WTC11 (cell line): ENCODE measurements around the gene CCDC127. TPM values are rescaled to one million over a fixed set of nuclear protein-coding genes. Genes with fewer than 3 reads are reported as not detected.
"Not testable (repeated sequence)": the region's sequence is repeated elsewhere in the genome, so short reads cannot be mapped to it uniquely, and the experiment has no call there.

Experiments
- ATAC-seq: fragments of 200-7000 bp; cut with Tn5 transposase; 2 replicates; pipeline ENCODE4 v1.10.0; 2021; ENCODE audit warnings: mild to moderate bottlenecking, moderate library complexity
- CTCF ChIA-PET: fragments of 300-600 bp; sonication (Branson Sonifier 250); formaldehyde crosslinking; loops from one replicate; lab custom pipeline; 2021; ENCODE audit warnings: antibody characterized with exemption; lab: Charles Lee
- POLR2A ChIA-PET: fragments of 350-600 bp; sonication (Branson Sonifier 250); formaldehyde crosslinking; loops from one replicate; lab custom pipeline; 2021; ENCODE audit warnings: antibody characterized with exemption; lab: Charles Lee
- DNase-seq: peaks from one replicate; pipeline ENCODE4 v3.0.0; 2021; ENCODE audit warnings: low spot score
- H3K27ac Mint-ChIP-seq: 2 replicates; pipeline ENCODE4 v1.8.0; 2021; ENCODE audit warnings: mixed read lengths
- H3K27me3 Mint-ChIP-seq: 2 replicates; pipeline ENCODE4 v1.8.0; 2021; ENCODE audit warnings: low read depth, mild to moderate bottlenecking, moderate library complexity, mixed read lengths
- H3K36me3 Mint-ChIP-seq: 2 replicates; pipeline ENCODE4 v1.8.0; 2021; ENCODE audit warnings: mixed read lengths
- H3K4me1 Mint-ChIP-seq: 2 replicates; pipeline ENCODE4 v1.8.0; 2022; ENCODE audit warnings: mixed read lengths
- H3K4me3 Mint-ChIP-seq: 2 replicates; pipeline ENCODE4 v1.8.0; 2021; ENCODE audit warnings: mild to moderate bottlenecking, moderate library complexity, mixed read lengths
- H3K9me3 Mint-ChIP-seq: 2 replicates; pipeline ENCODE4 v1.8.0; 2021; ENCODE audit warnings: mixed read lengths
- CREM ChIP-seq: sonication (generic); formaldehyde crosslinking; IDR thresholded peaks from 2 replicates; pipeline ENCODE4 v1.8.1; 2022; ENCODE audit warnings: mild to moderate bottlenecking, missing genetic modification reagents, moderate library complexity
- NFYB ChIP-seq: sonication (generic); formaldehyde crosslinking; conservative IDR thresholded peaks from 2 replicates; pipeline ENCODE4 v1.8.0; 2022; ENCODE audit warnings: low read depth, missing genetic modification reagents
- SP1 ChIP-seq: sonication (generic); formaldehyde crosslinking; conservative IDR thresholded peaks from 2 replicates; pipeline ENCODE4 v1.8.1; 2022; ENCODE audit warnings: missing genetic modification reagents
- ZNF671 ChIP-seq: fragments of 250-450 bp; sonication (Bioruptor Pico); IDR thresholded peaks from 2 replicates; pipeline ENCODE4 v1.8.0; 2021; ENCODE audit warnings: mild to moderate bottlenecking
- total RNA-seq: library from RNA; stranded (reverse); gene quantifications from 3 replicates; pipeline ENCODE4 v1.2.3, GENCODE V29; 2021
- TF ChIP-seq, protein P1 (sequence below): sonication (generic); formaldehyde crosslinking; IDR thresholded peaks from 2 replicates; pipeline ENCODE4 v1.8.1; 2022; ENCODE audit warnings: low read depth, missing genetic modification reagents, borderline replicate concordance
- TF ChIP-seq, protein P2 (sequence below): sonication (generic); formaldehyde crosslinking; IDR thresholded peaks from 2 replicates; pipeline ENCODE4 v1.8.1; 2023; ENCODE audit warnings: mild to moderate bottlenecking, missing genetic modification reagents
- TF ChIP-seq, protein P3 (sequence below): sonication (generic); formaldehyde crosslinking; conservative IDR thresholded peaks from 2 replicates; pipeline ENCODE4 v1.8.1; 2023; ENCODE audit warnings: mild to moderate bottlenecking, low read depth, missing genetic modification reagents, moderate library complexity
- TF ChIP-seq, protein P4 (sequence below): sonication (generic); formaldehyde crosslinking; IDR thresholded peaks from 2 replicates; pipeline ENCODE4 v1.8.0; 2022; ENCODE audit warnings: mild to moderate bottlenecking, missing genetic modification reagents
- TF ChIP-seq, protein P5 (sequence below): fragments of 250-450 bp; sonication (Bioruptor Pico); IDR thresholded peaks from 2 replicates; pipeline ENCODE4 v1.9.0; 2021; ENCODE audit warnings: moderate library complexity, mild to moderate bottlenecking, inconsistent platforms, borderline replicate concordance
- TF ChIP-seq, protein P6 (sequence below): sonication (generic); formaldehyde crosslinking; IDR thresholded peaks from 2 replicates; pipeline ENCODE4 v1.8.0; 2022; ENCODE audit warnings: missing genetic modification reagents
- TF ChIP-seq, protein P7 (sequence below): fragments of 250-450 bp; sonication (Bioruptor Pico); IDR thresholded peaks from 2 replicates; pipeline ENCODE4 v1.8.0; 2021; ENCODE audit warnings: mild to moderate bottlenecking

CCDC127 gene
- total RNA-seq, 1 experiment from 2014 or later, result 5.3 TPM

DNA sequence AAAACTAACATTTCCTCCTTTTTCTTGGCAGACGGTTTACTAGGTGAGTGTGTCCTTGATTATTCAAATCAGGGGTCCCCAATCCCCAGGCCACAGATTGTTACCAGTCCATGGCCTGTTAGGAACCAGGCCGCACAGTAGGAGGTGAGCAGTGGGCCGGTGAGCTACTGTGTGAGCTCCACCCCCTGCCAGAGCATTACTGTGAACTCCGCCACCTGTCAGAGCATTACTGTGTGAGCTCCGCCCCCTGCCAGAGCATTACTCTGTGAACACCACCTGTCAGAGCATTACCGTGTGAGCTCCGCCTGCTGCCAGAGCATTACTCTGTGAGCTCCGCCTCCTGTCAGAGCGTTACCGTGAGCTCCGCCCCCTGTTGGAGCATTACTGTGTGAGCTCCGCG lies 39.2 kb upstream of the CCDC127 start:
- Mint-ChIP-seq H3K4me3 (no peak overlapping the region), H3K27ac (no peak overlapping the region), H3K9me3 (peaks cover 16% of the 10 kb centered on the region), H3K4me1 (no peaks in the 10 kb centered on the region), H3K36me3 (peaks cover 59% of the 10 kb centered on the region), H3K27me3 (no peaks in the 10 kb centered on the region)
- ChIA-PET CTCF (no interaction called here), POLR2A (no interaction called here)
- ATAC-seq (no peak), DNase-seq (no peak)
- TF ChIP-seq, protein P1, sequence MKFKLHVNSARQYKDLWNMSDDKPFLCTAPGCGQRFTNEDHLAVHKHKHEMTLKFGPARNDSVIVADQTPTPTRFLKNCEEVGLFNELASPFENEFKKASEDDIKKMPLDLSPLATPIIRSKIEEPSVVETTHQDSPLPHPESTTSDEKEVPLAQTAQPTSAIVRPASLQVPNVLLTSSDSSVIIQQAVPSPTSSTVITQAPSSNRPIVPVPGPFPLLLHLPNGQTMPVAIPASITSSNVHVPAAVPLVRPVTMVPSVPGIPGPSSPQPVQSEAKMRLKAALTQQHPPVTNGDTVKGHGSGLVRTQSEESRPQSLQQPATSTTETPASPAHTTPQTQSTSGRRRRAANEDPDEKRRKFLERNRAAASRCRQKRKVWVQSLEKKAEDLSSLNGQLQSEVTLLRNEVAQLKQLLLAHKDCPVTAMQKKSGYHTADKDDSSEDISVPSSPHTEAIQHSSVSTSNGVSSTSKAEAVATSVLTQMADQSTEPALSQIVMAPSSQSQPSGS (CRISPR knock-in tag), result no peak
- TF ChIP-seq CREM (CRISPR knock-in tag) (no peak), NFYB (no peak), ZNF671 (CRISPR knock-in tag) (no peak), SP1 (CRISPR knock-in tag) (no peak)
- TF ChIP-seq, protein P2, sequence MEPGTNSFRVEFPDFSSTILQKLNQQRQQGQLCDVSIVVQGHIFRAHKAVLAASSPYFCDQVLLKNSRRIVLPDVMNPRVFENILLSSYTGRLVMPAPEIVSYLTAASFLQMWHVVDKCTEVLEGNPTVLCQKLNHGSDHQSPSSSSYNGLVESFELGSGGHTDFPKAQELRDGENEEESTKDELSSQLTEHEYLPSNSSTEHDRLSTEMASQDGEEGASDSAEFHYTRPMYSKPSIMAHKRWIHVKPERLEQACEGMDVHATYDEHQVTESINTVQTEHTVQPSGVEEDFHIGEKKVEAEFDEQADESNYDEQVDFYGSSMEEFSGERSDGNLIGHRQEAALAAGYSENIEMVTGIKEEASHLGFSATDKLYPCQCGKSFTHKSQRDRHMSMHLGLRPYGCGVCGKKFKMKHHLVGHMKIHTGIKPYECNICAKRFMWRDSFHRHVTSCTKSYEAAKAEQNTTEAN (CRISPR knock-in tag), result no peak
- TF ChIP-seq, protein P3, sequence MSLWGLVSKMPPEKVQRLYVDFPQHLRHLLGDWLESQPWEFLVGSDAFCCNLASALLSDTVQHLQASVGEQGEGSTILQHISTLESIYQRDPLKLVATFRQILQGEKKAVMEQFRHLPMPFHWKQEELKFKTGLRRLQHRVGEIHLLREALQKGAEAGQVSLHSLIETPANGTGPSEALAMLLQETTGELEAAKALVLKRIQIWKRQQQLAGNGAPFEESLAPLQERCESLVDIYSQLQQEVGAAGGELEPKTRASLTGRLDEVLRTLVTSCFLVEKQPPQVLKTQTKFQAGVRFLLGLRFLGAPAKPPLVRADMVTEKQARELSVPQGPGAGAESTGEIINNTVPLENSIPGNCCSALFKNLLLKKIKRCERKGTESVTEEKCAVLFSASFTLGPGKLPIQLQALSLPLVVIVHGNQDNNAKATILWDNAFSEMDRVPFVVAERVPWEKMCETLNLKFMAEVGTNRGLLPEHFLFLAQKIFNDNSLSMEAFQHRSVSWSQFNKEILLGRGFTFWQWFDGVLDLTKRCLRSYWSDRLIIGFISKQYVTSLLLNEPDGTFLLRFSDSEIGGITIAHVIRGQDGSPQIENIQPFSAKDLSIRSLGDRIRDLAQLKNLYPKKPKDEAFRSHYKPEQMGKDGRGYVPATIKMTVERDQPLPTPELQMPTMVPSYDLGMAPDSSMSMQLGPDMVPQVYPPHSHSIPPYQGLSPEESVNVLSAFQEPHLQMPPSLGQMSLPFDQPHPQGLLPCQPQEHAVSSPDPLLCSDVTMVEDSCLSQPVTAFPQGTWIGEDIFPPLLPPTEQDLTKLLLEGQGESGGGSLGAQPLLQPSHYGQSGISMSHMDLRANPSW (CRISPR knock-in tag), result no peak
- TF ChIP-seq, protein P4, sequence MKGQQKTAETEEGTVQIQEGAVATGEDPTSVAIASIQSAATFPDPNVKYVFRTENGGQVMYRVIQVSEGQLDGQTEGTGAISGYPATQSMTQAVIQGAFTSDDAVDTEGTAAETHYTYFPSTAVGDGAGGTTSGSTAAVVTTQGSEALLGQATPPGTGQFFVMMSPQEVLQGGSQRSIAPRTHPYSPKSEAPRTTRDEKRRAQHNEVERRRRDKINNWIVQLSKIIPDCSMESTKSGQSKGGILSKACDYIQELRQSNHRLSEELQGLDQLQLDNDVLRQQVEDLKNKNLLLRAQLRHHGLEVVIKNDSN (CRISPR knock-in tag), result no peak
- TF ChIP-seq, protein P5, sequence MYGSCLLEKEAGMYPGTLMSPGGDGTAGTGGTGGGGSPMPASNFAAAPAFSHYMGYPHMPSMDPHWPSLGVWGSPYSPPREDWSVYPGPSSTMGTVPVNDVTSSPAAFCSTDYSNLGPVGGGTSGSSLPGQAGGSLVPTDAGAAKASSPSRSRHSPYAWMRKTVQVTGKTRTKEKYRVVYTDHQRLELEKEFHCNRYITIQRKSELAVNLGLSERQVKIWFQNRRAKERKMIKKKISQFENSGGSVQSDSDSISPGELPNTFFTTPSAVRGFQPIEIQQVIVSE, result no peak
- TF ChIP-seq, protein P6, sequence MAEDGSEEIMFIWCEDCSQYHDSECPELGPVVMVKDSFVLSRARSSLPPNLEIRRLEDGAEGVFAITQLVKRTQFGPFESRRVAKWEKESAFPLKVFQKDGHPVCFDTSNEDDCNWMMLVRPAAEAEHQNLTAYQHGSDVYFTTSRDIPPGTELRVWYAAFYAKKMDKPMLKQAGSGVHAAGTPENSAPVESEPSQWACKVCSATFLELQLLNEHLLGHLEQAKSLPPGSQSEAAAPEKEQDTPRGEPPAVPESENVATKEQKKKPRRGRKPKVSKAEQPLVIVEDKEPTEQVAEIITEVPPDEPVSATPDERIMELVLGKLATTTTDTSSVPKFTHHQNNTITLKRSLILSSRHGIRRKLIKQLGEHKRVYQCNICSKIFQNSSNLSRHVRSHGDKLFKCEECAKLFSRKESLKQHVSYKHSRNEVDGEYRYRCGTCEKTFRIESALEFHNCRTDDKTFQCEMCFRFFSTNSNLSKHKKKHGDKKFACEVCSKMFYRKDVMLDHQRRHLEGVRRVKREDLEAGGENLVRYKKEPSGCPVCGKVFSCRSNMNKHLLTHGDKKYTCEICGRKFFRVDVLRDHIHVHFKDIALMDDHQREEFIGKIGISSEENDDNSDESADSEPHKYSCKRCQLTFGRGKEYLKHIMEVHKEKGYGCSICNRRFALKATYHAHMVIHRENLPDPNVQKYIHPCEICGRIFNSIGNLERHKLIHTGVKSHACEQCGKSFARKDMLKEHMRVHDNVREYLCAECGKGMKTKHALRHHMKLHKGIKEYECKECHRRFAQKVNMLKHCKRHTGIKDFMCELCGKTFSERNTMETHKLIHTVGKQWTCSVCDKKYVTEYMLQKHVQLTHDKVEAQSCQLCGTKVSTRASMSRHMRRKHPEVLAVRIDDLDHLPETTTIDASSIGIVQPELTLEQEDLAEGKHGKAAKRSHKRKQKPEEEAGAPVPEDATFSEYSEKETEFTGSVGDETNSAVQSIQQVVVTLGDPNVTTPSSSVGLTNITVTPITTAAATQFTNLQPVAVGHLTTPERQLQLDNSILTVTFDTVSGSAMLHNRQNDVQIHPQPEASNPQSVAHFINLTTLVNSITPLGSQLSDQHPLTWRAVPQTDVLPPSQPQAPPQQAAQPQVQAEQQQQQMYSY (CRISPR knock-in tag), result no peak
- TF ChIP-seq, protein P7, sequence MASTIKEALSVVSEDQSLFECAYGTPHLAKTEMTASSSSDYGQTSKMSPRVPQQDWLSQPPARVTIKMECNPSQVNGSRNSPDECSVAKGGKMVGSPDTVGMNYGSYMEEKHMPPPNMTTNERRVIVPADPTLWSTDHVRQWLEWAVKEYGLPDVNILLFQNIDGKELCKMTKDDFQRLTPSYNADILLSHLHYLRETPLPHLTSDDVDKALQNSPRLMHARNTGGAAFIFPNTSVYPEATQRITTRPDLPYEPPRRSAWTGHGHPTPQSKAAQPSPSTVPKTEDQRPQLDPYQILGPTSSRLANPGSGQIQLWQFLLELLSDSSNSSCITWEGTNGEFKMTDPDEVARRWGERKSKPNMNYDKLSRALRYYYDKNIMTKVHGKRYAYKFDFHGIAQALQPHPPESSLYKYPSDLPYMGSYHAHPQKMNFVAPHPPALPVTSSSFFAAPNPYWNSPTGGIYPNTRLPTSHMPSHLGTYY (CRISPR knock-in tag), result no peak

DNA sequence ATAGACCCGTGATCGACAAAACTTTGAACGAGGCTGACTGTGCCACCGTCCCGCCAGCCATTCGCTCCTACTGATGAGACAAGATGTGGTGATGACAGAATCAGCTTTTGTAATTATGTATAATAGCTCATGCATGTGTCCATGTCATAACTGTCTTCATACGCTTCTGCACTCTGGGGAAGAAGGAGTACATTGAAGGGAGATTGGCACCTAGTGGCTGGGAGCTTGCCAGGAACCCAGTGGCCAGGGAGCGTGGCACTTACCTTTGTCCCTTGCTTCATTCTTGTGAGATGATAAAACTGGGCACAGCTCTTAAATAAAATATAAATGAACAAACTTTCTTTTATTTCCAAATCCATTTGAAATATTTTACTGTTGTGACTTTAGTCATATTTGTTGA lies 38.4 kb upstream of the CCDC127 start:
- Mint-ChIP-seq H3K36me3 (peaks cover 55% of the 10 kb centered on the region), H3K9me3 (peaks cover 16% of the 10 kb centered on the region)
- POLR2A ChIA-PET, DNase-seq, CTCF ChIA-PET, H3K27ac Mint-ChIP-seq, H3K4me1 Mint-ChIP-seq, H3K27me3 Mint-ChIP-seq, H3K4me3 Mint-ChIP-seq, ATAC-seq: not testable (repeated sequence)

DNA sequence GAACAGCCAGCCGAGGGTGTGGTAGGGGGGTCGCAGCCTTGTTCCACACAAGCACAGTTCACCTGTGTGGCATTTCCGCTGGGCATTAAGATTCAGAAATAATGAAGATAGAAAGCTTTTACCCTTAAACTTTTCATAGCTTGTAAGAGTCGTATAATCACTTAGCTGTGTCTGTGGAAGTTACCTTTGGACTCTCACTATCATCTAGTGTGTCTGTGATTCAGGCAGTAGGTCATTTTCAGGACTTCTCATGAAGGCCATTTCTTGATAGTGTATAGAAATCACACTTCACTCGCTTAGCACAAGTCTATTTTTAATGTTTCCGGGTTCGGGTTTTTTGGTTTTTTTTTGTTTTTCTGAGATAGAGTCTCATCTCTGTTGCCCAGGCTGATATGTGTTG lies 37.2 kb upstream of the CCDC127 start:
- ATAC-seq, H3K27me3 Mint-ChIP-seq, CTCF ChIA-PET, H3K4me3 Mint-ChIP-seq, POLR2A ChIA-PET, DNase-seq, H3K4me1 Mint-ChIP-seq, H3K27ac Mint-ChIP-seq: not testable (repeated sequence)
- peaks cover 57% of the 10 kb centered on the region for H3K36me3 Mint-ChIP-seq
- peaks cover 16% of the 10 kb centered on the region for H3K9me3 Mint-ChIP-seq

DNA sequence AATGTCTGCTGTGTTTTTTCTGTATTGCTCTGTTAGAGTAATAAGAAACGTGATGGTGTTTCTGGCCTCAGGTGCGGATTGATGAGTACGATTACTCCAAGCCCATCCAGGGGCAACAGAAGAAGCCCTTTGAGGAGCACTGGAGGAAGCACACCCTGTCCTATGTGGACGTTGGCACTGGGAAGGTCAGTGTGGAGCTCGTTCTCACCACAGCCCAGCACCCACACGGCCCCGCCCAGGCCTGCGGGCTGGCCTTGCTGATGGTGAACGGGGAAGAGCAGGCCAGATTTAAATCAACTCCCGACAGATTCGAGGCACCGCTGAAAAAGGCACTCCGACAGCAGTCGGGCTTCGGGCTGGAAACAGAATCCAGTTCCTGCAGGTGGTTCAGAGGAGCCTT lies 36.4 kb upstream of the CCDC127 start:
- H3K27me3 Mint-ChIP-seq, H3K4me3 Mint-ChIP-seq, POLR2A ChIA-PET, H3K4me1 Mint-ChIP-seq, H3K27ac Mint-ChIP-seq, CTCF ChIA-PET, ATAC-seq, DNase-seq: not testable (repeated sequence)
- Mint-ChIP-seq H3K9me3 (peaks cover 24% of the 10 kb centered on the region), H3K36me3 (peaks cover 65% of the 10 kb centered on the region)
